Prostate gland (tissue), 2 donors: ENCODE results near the gene LAT. TPM values are rescaled to one million over a fixed set of nuclear protein-coding genes. Genes with fewer than 3 reads are reported as not detected.

Experiments used
- DNase-seq: peaks from one replicate; pipeline ENCODE4 v3.0.0-alpha.2; 2019; ENCODE audit warnings: low spot score
- H3K27ac ChIP-seq, 2 donors: fragments of 200-600 bp; sonication (generic); 2 replicates each; pipeline ENCODE4 v1.5.1; 2017 to 2019
- H3K27me3 ChIP-seq: fragments of 200-600 bp; sonication (generic); replicated peaks from 2 replicates; pipeline ENCODE4 v1.5.1; 2019; ENCODE audit not compliant: insufficient read depth
- H3K36me3 ChIP-seq, 2 donors: fragments of 200-600 bp; sonication (generic); 1 replicate in 1 of 2; 2 replicates in 1 of 2; pipeline versions ENCODE4 v1.5.1 to v1.8.1; 2017 to 2019
- H3K4me1 ChIP-seq: fragments of 200-600 bp; sonication (generic); replicated peaks from 2 replicates; pipeline ENCODE4 v1.5.1; 2019
- H3K4me3 ChIP-seq, 2 donors: fragments of 200-600 bp; sonication (generic); 2 replicates each; pipeline ENCODE4 v1.5.1; 2017 to 2019
- H3K9me3 ChIP-seq: fragments of 200-600 bp; sonication (generic); 2 replicates; pipeline ENCODE4 v1.5.1; 2017
- CTCF ChIP-seq, 4 experiments: fragments of 200-600 bp in 2 of 4; fragments of 450-650 bp in 2 of 4; sonication (generic) in 2 of 4; IDR thresholded peaks; 1 replicate in 3 of 4; 2 replicates in 1 of 4; pipeline ENCODE4 v1.5.1; 2016 to 2019; ENCODE audit warnings: antibody characterized with exemption in 4 of 4, mild to moderate bottlenecking in 2 of 4, moderate library complexity in 2 of 4
- POLR2A ChIP-seq: fragments of 450-650 bp; IDR thresholded peaks from one replicate; pipeline ENCODE4 v1.6.1; 2016; ENCODE audit warnings: antibody characterized with exemption, mild to moderate bottlenecking
- POLR2AphosphoS5 ChIP-seq: sonication (generic); formaldehyde crosslinking; IDR thresholded peaks from one replicate; pipeline ENCODE4 v1.6.1; 2017; ENCODE audit warnings: antibody characterized with exemption
- WGBS: methylation state at CpG from one replicate; pipeline ENCODE4 v1.1.5; 2018; 5-methylcytosine and 5-hydroxymethylcytosine counted together
- intact Hi-C: fragments of 100-400 bp; cut with DNase I; formaldehyde crosslinking; loops from one replicate; pipeline ENCODE4 v1.14.2; 2022
- total RNA-seq, 2 donors: library from RNA; depleted of rRNA; stranded (reverse); fragments of >200 nt; gene quantifications; one replicate each; pipeline ENCODE4 v1.1.0, GENCODE V29; 2016

LAT gene
- total RNA-seq, 2 donors from 2014 or later: 4.7 to 5.7 TPM

- no peaks in the 10 kb centered on the region for H3K27me3 ChIP-seq
- no peaks in the 10 kb centered on the region for H3K9me3 ChIP-seq
- H3K4me3 ChIP-seq: no peak overlapping the region
- DNase-seq: no peak
- 97% methylated on average over 18 of the region's 18 CpGs for WGBS
- TF ChIP-seq POLR2A (no peak), CTCF (IDR thresholded peaks at IDR 0.05) (no peak), POLR2AphosphoS5 (no peak)
- H3K4me1 ChIP-seq: no peaks in the 10 kb centered on the region
- intact Hi-C loops: no loop called here
- peaks cover 0 to 9% of the 10 kb centered on the region in 2 donors for H3K36me3 ChIP-seq
- H3K27ac ChIP-seq: no peak overlapping the region
Observed at GRCh38 chr16:28983644-28984043, 1.2 kb upstream of the LAT start.

GRCh38 chr16:28984091-28984490 is 761 bp upstream of the LAT start:
- Histone ChIP-seq H3K9me3 (no peaks in the 10 kb centered on the region), H3K36me3 (peaks cover 0 to 9% of the 10 kb centered on the region in 2 donors), H3K27ac (no peak overlapping the region), H3K27me3 (no peaks in the 10 kb centered on the region), H3K4me3 (no peak overlapping the region), H3K4me1 (no peaks in the 10 kb centered on the region)
- no peak for TF ChIP-seq POLR2AphosphoS5
- TF ChIP-seq CTCF (IDR thresholded peaks at IDR 0.05): no peak
- TF ChIP-seq POLR2A: no peak
- DNase-seq: no peak
- intact Hi-C loops: no loop called here
- 90% methylated on average over 10 of the region's 12 CpGs for WGBS

- no peaks in the 10 kb centered on the region for H3K9me3 ChIP-seq
- peaks cover 0 to 9% of the 10 kb centered on the region in 2 donors for H3K36me3 ChIP-seq
- 93% methylated on average over 17 of the region's 19 CpGs for WGBS
- TF ChIP-seq POLR2A: no peak
- TF ChIP-seq POLR2AphosphoS5: no peak
- TF ChIP-seq CTCF (IDR thresholded peaks at IDR 0.05): no peak
- no peak overlapping the region for H3K4me3 ChIP-seq
- no peak for DNase-seq
- no peaks in the 10 kb centered on the region for H3K4me1 ChIP-seq
- no peaks in the 10 kb centered on the region for H3K27me3 ChIP-seq
- H3K27ac ChIP-seq: no peak overlapping the region
- intact Hi-C loops: no loop called here
Observed at GRCh38 chr16:28985211-28986041, 574 bp downstream of the LAT start.

- TF ChIP-seq CTCF (IDR thresholded peaks at IDR 0.05): no peak
- TF ChIP-seq POLR2A: no peak
- TF ChIP-seq POLR2AphosphoS5: no peak
- Histone ChIP-seq H3K27ac (no peak overlapping the region), H3K4me1 (no peaks in the 10 kb centered on the region), H3K27me3 (no peaks in the 10 kb centered on the region), H3K9me3 (no peaks in the 10 kb centered on the region), H3K36me3 (peaks cover 0 to 9% of the 10 kb centered on the region in 2 donors), H3K4me3 (no peak overlapping the region)
- WGBS: 93% methylated on average over 9 of the region's 9 CpGs
- no peak for DNase-seq
- intact Hi-C loops: no loop called here
Observed at GRCh38 chr16:28986046-28986445, 1.2 kb downstream of the LAT start.

GRCh38 chr16:28986492-28986891 is 1.6 kb downstream of the LAT start:
- Histone ChIP-seq H3K4me1 (no peaks in the 10 kb centered on the region), H3K9me3 (no peaks in the 10 kb centered on the region), H3K27ac (no peak overlapping the region), H3K4me3 (no peak overlapping the region), H3K36me3 (peaks cover 0 to 9% of the 10 kb centered on the region in 2 donors), H3K27me3 (no peaks in the 10 kb centered on the region)
- no peak for DNase-seq
- 82% methylated on average over 13 of the region's 13 CpGs for WGBS
- no peak for TF ChIP-seq CTCF (IDR thresholded peaks at IDR 0.05)
- TF ChIP-seq POLR2A: no peak
- TF ChIP-seq POLR2AphosphoS5: no peak
- intact Hi-C loops: no loop called here
